ENCODE measurements around the gene INPP5B. TPM values are rescaled to one million over a fixed set of nuclear protein-coding genes. Genes with fewer than 3 reads are reported as not detected.

INPP5B gene
- total and polyA plus RNA-seq, 2 of the 13 experiments (the other 11 are each of a cell fraction or from before 2014, with no cell fraction given): 9.0 to 9.8 TPM

GRCh38 chr1:37811027-37811655 is 135.7 kb downstream of the INPP5B start (continued):
- TF ChIP-seq, protein P1, sequence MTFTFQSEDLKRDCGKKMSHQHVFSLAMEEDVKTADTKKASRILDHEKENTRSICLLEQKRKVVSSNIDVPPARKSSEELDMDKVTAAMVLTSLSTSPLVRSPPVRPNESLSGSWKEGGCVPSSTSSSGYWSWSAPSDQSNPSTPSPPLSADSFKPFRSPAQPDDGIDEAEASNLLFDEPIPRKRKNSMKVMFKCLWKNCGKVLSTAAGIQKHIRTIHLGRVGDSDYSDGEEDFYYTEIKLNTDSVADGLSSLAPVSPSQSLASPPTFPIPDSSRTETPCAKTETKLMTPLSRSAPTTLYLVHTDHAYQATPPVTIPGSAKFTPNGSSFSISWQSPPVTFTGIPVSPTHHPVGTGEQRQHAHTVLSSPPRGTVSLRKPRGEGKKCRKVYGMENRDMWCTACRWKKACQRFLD (CRISPR knock-in tag; IDR thresholded peaks at IDR 0.05; ENCODE audit: borderline replicate concordance): no peak
- TF ChIP-seq TBX3 (IDR thresholded peaks at IDR 0.05; ENCODE audit: borderline replicate concordance) (no peak), ZNF776 (CRISPR knock-in tag; IDR thresholded peaks at IDR 0.05) (no peak), ZNF546 (CRISPR knock-in tag; conservative IDR thresholded peaks at IDR 0.05) (no peak), ARHGAP35 (CRISPR knock-in tag; IDR thresholded peaks at IDR 0.05; ENCODE audit: borderline replicate concordance) (no peak), ARNT2 (CRISPR knock-in tag; IDR thresholded peaks at IDR 0.05; ENCODE audit: low read depth) (no peak), CEBPB (IDR thresholded peaks at IDR 0.05; ENCODE audit: borderline replicate concordance, low read depth, low read length) (0 out of 2 replicates have a peak, but pooled peaks have one; percentile 1), PHF8 (CRISPR knock-in tag; IDR thresholded peaks at IDR 0.05) (no peak), FOXA1 (IDR thresholded peaks at IDR 0.05) (no peak), FOXA1 (CRISPR knock-in tag; IDR thresholded peaks at IDR 0.05) (no peak), RNF2 (conservative IDR thresholded peaks at IDR 0.05; ENCODE audit: low read depth) (no peak), RAD51 (IDR thresholded peaks at IDR 0.05; ENCODE audit: borderline replicate concordance) (no peak), ZNF513 (CRISPR knock-in tag; conservative IDR thresholded peaks at IDR 0.05) (no peak), ZBTB40 (IDR thresholded peaks at IDR 0.05) (no peak), ZBTB40 (CRISPR knock-in tag; IDR thresholded peaks at IDR 0.05) (no peak)
- TF ChIP-seq, protein P2, sequence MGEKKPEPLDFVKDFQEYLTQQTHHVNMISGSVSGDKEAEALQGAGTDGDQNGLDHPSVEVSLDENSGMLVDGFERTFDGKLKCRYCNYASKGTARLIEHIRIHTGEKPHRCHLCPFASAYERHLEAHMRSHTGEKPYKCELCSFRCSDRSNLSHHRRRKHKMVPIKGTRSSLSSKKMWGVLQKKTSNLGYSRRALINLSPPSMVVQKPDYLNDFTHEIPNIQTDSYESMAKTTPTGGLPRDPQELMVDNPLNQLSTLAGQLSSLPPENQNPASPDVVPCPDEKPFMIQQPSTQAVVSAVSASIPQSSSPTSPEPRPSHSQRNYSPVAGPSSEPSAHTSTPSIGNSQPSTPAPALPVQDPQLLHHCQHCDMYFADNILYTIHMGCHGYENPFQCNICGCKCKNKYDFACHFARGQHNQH (CRISPR knock-in tag; IDR thresholded peaks at IDR 0.05): 0 out of 2 replicates have a peak, but pooled peaks have one; percentile 34
